ENCODE data around the gene ISG20. TPM values are rescaled to one million over a fixed set of nuclear protein-coding genes. Genes with fewer than 3 reads are reported as not detected.

ISG20 gene
- total and polyA plus RNA-seq, 12 donors: 2.0 to 23.0 (median 4.5) TPM

DNA sequence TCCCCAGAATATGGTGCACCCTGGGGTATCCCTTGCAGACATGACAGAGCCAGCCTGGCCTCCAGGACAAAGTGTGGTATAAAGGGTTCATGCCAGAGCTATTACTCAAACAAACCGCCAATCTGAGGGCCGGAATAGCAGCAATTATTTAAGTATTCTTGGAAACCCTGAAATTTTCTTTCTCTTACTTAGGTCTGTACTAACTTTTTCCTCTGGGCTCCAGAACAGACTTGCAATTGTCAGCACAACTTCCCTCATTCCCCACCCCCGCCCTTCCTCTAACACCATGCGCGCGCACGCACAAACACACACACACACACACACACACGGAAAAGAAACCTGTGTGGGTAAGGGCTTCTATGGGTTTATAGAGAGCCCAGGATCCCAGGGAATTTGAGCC, 56.3 kb downstream of the ISG20 start:
- H3K27ac ChIP-seq: no peak overlapping the region
- ATAC-seq (no peak), DNase-seq (no peak)
- no peak overlapping the region for H3K4me3 ChIP-seq
- peaks cover 0 to 25% (median 11%) of the 10 kb centered on the region in 7 donors for H3K27me3 ChIP-seq
- intact Hi-C loops (cut with DNase I): no loop called here
- 85 to 92% methylated on average over 8 of the region's 8 CpGs for WGBS, 2 donors
- no peaks in the 10 kb centered on the region for H3K9me3 ChIP-seq
- no peak for TF ChIP-seq CTCF (IDR thresholded peaks at IDR 0.05)
- H3K4me1 ChIP-seq: no peaks in the 10 kb centered on the region
- H3K36me3 ChIP-seq: no peaks in the 10 kb centered on the region

- ATAC-seq: no peak
- no peaks in the 10 kb centered on the region for H3K9me3 ChIP-seq
Observed at GRCh38 chr15:88695691-88696251, 57.0 kb downstream of the ISG20 start.

DNA sequence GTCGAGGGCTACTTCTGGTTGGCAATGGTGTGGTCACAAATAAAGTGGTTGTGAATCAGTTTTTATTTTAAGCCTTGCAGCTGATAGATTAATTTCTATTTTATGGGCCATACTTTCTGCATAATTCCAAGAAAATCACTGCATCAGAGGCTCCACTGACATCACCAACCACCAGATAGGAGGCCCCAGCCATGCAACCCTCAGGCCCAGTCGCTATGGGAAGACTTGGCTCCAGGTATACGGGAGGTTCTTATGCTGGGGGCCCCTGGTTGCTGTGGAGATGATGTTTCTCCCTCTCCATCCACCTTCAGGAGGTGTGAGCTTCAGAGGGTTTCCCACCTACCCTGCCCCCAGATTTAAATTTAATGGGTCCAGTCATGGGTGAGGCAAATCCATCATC, 57.4 kb downstream of the ISG20 start:
- DNase-seq: no peak
- no peak for ATAC-seq
- Histone ChIP-seq H3K4me3 (no peak overlapping the region), H3K36me3 (no peaks in the 10 kb centered on the region), H3K4me1 (no peaks in the 10 kb centered on the region), H3K27ac (no peak overlapping the region), H3K9me3 (no peaks in the 10 kb centered on the region), H3K27me3 (peaks cover 0 to 20% (median 9%) of the 10 kb centered on the region in 7 donors)
- WGBS, 2 donors: 78 to 85% methylated on average over 3 of the region's 3 CpGs
- no peak for TF ChIP-seq CTCF (IDR thresholded peaks at IDR 0.05)
- intact Hi-C loops (cut with DNase I): no loop called here

More at GRCh38 chr15:88695691-88696251, 57.0 kb downstream of the ISG20 start:
- TF ChIP-seq CTCF (IDR thresholded peaks at IDR 0.05): no peak
- Histone ChIP-seq H3K27me3 (peaks cover 0 to 21% (median 9%) of the 10 kb centered on the region in 7 donors), H3K27ac (no peak overlapping the region), H3K36me3 (no peaks in the 10 kb centered on the region), H3K4me3 (no peak overlapping the region), H3K4me1 (no peaks in the 10 kb centered on the region)
- WGBS, 2 donors: 62 to 63% methylated on average over 20 of the region's 20 CpGs
- intact Hi-C loops (cut with DNase I): no loop called here
- DNase-seq: no peak

- intact Hi-C loops (cut with DNase I): no loop called here
- no peak for TF ChIP-seq CTCF (IDR thresholded peaks at IDR 0.05)
- H3K36me3 ChIP-seq: no peaks in the 10 kb centered on the region
- H3K27me3 ChIP-seq: peaks cover 0 to 15% (median 6%) of the 10 kb centered on the region in 7 donors
- H3K9me3 ChIP-seq: no peaks in the 10 kb centered on the region
- no peak for DNase-seq
- no peak overlapping the region for H3K27ac ChIP-seq
- no peak overlapping the region for H3K4me3 ChIP-seq
- H3K4me1 ChIP-seq: no peaks in the 10 kb centered on the region
- WGBS, 2 donors: 73% methylated on average over 9 of the region's 9 CpGs
- ATAC-seq: no peak
Observed at GRCh38 chr15:88697276-88697675, 58.5 kb downstream of the ISG20 start.
